Kidney (tissue), 14 donors: Measurements from ENCODE around the gene OR5T1. TPM values are rescaled to one million over a fixed set of nuclear protein-coding genes. Genes with fewer than 3 reads are reported as not detected.

Experiments
- DNase-seq, 5 donors: peaks; one replicate each; pipeline ENCODE4 v3.0.0-alpha.2; 2013 to 2020
- FAIRE-seq: peaks from 2 replicates; lab custom pipeline; 2012; peaks lifted over from hg19 to GRCh38; lab: Jason Lieb, UNC
- H3K27ac ChIP-seq, 2 donors: one replicate each; pipeline ENCODE4 v1.7.0; 2013; ENCODE audit warnings: low read depth in 2 of 2, low read length in 2 of 2, inconsistent platforms in 1 of 2
- H3K27me3 ChIP-seq: one replicate; pipeline ENCODE4 v1.7.1; 2013; ENCODE audit warnings: low read length, inconsistent platforms; ENCODE audit not compliant: control insufficient read depth, insufficient read depth
- H3K36me3 ChIP-seq, 3 donors: one replicate each; pipeline versions ENCODE4 v1.7.0 to v1.7.1; 2013; ENCODE audit warnings: low read length in 3 of 3, control low read depth in 1 of 3, inconsistent platforms in 1 of 3; ENCODE audit not compliant: insufficient read depth in 3 of 3, control insufficient read depth in 2 of 3
- H3K4me1 ChIP-seq, 3 donors: one replicate each; pipeline versions ENCODE4 v1.7.0 to v1.7.1; 2013; ENCODE audit warnings: low read length in 3 of 3, inconsistent platforms in 1 of 3, low read depth in 1 of 3; ENCODE audit not compliant: control insufficient read depth in 2 of 3, insufficient read depth in 2 of 3
- H3K4me3 ChIP-seq, 3 donors: one replicate each; pipeline versions ENCODE4 v1.7.0 to v1.8.1; 2013; ENCODE audit warnings: low read length in 3 of 3, control low read depth in 1 of 3, inconsistent platforms in 1 of 3
- H3K9ac ChIP-seq, 3 donors: one replicate each; pipeline versions ENCODE4 v1.7.0 to v1.7.1; 2013; ENCODE audit warnings: low read length in 3 of 3, control low read depth in 1 of 3, inconsistent platforms in 1 of 3
- H3K9me3 ChIP-seq, 3 donors: one replicate each; pipeline versions ENCODE4 v1.7.0 to v1.7.1; 2013; ENCODE audit warnings: low read length in 3 of 3, control low read depth in 1 of 3, inconsistent platforms in 1 of 3; ENCODE audit not compliant: control insufficient read depth in 2 of 3, insufficient read depth in 1 of 3
- CTCF ChIP-seq: IDR thresholded peaks from 3 replicates; pipeline ENCODE4 v1.5.1; 2012; ENCODE audit warnings: mild to moderate bottlenecking, moderate library complexity, borderline replicate concordance; ENCODE audit not compliant: insufficient read depth; ENCODE audit errors: extremely low read depth
- intact Hi-C: fragments of 100-400 bp; cut with DNase I; formaldehyde crosslinking; loops from one replicate; pipeline ENCODE4 v1.11.1; 2022
- polyA plus RNA-seq: library from polyadenylated mRNA; stranded (reverse); fragments of 350-450 nt; fragmentation: Illumina TruSeq; extraction: RNeasy Lipid Tissue Mini Kit (QIAGEN cat#74804); gene quantifications from one replicate; pipeline ENCODE4 v1.2.3, GENCODE V29; 2014; ENCODE audit warnings: low read depth, low replicate concordance; ENCODE audit not compliant: insufficient read depth
- total RNA-seq: library from RNA; stranded (reverse); fragmentation: NEBNext Ultra II Directional; extraction: Animal tissue kit (Norgen Biotek cat#: 25700); gene quantifications from one replicate; pipeline ENCODE4 v1.2.1, GENCODE V29; 2021
- donor health status: control.
- donor health status: control.
- donor health status: control.
- donor health status: control.
- donor health status: control.
- donor health status: DM: yes; HTN: yes; CAD: no.
- donor health status: Normal renal cell carcinoma (clear cell type).

Gene OR5T1
- total and polyA plus RNA-seq, 2 donors from 2014 or later, result not detected

GRCh38 chr11:56271092-56271491 lies 2.9 kb upstream of the OR5T1 start:
- no peak overlapping the region for H3K9ac ChIP-seq
- no peaks in the 10 kb centered on the region for H3K9me3 ChIP-seq
- no peak overlapping the region for H3K27ac ChIP-seq
- no peak overlapping the region for H3K4me3 ChIP-seq
- intact Hi-C loops, result no loop called here
- no peak for TF ChIP-seq CTCF
- DNase-seq, result no peak
- no peaks in the 10 kb centered on the region for H3K27me3 ChIP-seq
- no peak for FAIRE-seq
- no peaks in the 10 kb centered on the region for H3K36me3 ChIP-seq
- H3K4me1 ChIP-seq, result no peaks in the 10 kb centered on the region

DNA sequence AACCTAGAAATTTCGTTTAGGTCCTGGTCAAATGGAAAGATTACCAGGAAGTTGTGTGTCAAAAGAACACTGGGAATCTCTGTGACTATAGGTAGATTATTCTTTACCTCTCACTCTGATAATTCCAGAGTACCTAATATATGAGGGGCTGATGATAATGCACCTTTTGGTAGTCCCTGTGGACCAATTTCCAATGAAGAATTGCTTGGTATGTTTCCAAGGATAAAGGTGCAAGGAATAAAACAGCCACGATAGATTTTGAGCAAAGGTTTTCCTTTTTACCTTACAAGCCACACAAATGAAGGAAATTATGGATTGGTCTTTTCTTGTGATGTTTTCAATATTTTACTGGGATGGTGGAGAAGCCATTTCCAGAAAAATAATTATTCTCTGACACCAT lies 18.2 kb downstream of the OR5T1 start, which contains the start of gene OR8H1:
TSS of gene OR8H1 (minus strand) at position 101 of the 400 bp plus-strand sequence. CDS start 1,192 bp downstream, outside the sequence.
- DNase-seq, result no peak
- intact Hi-C loops, result no loop called here
- Histone ChIP-seq H3K4me1 (no peaks in the 10 kb centered on the region), H3K9me3 (no peaks in the 10 kb centered on the region), H3K9ac (no peak within 1 kb of the TSS), H3K36me3 (no peaks in the 10 kb centered on the region), H3K4me3 (no peak within 1 kb of the TSS), H3K27ac (no peak within 1 kb of the TSS), H3K27me3 (no peaks in the 10 kb centered on the region)
- FAIRE-seq, result no peak
- TF ChIP-seq CTCF, result no peak

GRCh38 chr11:56296898-56297297 lies 22.9 kb downstream of the OR5T1 start:
- H3K27ac ChIP-seq, result no peak overlapping the region
- H3K9me3 ChIP-seq, result no peaks in the 10 kb centered on the region
- H3K4me3 ChIP-seq, result no peak overlapping the region
- TF ChIP-seq CTCF, result no peak
- intact Hi-C loops, result no loop called here
- H3K9ac ChIP-seq, result no peak overlapping the region
- H3K36me3 ChIP-seq, result no peaks in the 10 kb centered on the region
- no peak for FAIRE-seq
- no peak for DNase-seq
- no peaks in the 10 kb centered on the region for H3K27me3 ChIP-seq
- no peaks in the 10 kb centered on the region for H3K4me1 ChIP-seq

DNA sequence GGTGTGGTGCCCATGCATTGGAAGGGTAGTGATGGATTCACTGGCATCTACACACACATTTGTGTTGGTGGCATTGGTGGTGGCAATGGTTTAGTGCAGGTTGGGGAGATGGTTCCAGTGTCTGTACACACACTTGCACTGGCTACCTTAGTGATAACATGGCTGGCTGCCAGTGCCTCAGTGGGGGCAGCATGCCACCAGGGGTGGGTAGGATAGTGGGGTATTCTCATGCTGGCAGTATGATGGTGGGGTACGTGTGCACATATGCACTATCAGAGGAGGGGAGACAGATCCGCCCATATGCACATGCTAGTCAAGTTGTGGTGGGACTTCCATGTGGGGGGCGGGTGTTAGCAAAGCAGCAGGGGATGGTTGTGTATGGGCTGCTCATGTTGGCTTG lies 33.9 kb downstream of the OR5T1 start:
- Histone ChIP-seq H3K9ac (no peak overlapping the region), H3K4me3 (no peak overlapping the region), H3K9me3 (peaks cover 0 to 3% (median 0%) of the 10 kb centered on the region in 3 donors), H3K27ac (no peak overlapping the region), H3K4me1 (no peaks in the 10 kb centered on the region), H3K36me3 (no peaks in the 10 kb centered on the region), H3K27me3 (no peaks in the 10 kb centered on the region)
- DNase-seq, result no peak
- FAIRE-seq, result no peak
- TF ChIP-seq CTCF, result no peak
- intact Hi-C loops, result no loop called here
